OCI-LY1 (cell line): ENCODE measurements around the gene USP15.

Experiments
- H2AFZ ChIP-seq: fragments of 200-600 bp; sonication (generic), shearing (Covaris generic); 2 replicates; pipeline ENCODE4 v1.6.0; 2014; ENCODE audit warnings: antibody characterized with exemption, mild to moderate bottlenecking, low read length
- H3F3A ChIP-seq: fragments of 200-600 bp; sonication (generic), shearing (Covaris generic); 2 replicates; pipeline ENCODE4 v1.6.0; 2014; ENCODE audit warnings: mild to moderate bottlenecking, antibody characterized with exemption, low read length, moderate library complexity; ENCODE audit not compliant: insufficient read depth
- H3K27ac ChIP-seq: fragments of 200-600 bp; sonication (generic); 2 replicates; pipeline ENCODE4 v1.5.1; 2014; ENCODE audit warnings: low read length, mixed run types, mild to moderate bottlenecking, low read depth; ENCODE audit not compliant: poor library complexity, severe bottlenecking
- H3K27me3 ChIP-seq: fragments of 200-600 bp; sonication (generic); 2 replicates; pipeline ENCODE4 v1.6.0; 2014; ENCODE audit warnings: antibody characterized with exemption, mild to moderate bottlenecking, low read length, moderate library complexity; ENCODE audit not compliant: insufficient read depth
- H3K36me3 ChIP-seq: fragments of 200-600 bp; sonication (generic); 2 replicates; pipeline ENCODE4 v1.6.1; 2014; ENCODE audit warnings: mild to moderate bottlenecking, antibody characterized with exemption, low read length, moderate library complexity, mixed read lengths; ENCODE audit not compliant: insufficient read depth
- H3K4me1 ChIP-seq: fragments of 200-600 bp; sonication (generic); 2 replicates; pipeline ENCODE4 v1.5.1; 2014; ENCODE audit warnings: mild to moderate bottlenecking, low read length, moderate library complexity; ENCODE audit not compliant: insufficient read depth, severe bottlenecking
- H3K4me2 ChIP-seq: fragments of 200-600 bp; sonication (generic), shearing (Covaris generic); 2 replicates; pipeline ENCODE4 v1.6.1; 2014; ENCODE audit warnings: low read length
- H3K4me3 ChIP-seq: fragments of 200-600 bp; sonication (generic); 2 replicates; pipeline ENCODE4 v1.5.1; 2014; ENCODE audit warnings: low read length, low read depth, mild to moderate bottlenecking, mixed read lengths; ENCODE audit not compliant: poor library complexity, severe bottlenecking
- H3K79me2 ChIP-seq: fragments of 200-600 bp; shearing (Covaris generic); 2 replicates; pipeline ENCODE4 v1.6.1; 2016; ENCODE audit warnings: mixed run types, low read length, mixed read lengths; ENCODE audit not compliant: insufficient read depth
- H3K9ac ChIP-seq: fragments of 200-600 bp; sonication (generic), shearing (Covaris generic); 2 replicates; pipeline ENCODE4 v1.6.1; 2014; ENCODE audit warnings: mild to moderate bottlenecking, low read length, mixed read lengths
- H3K9me2 ChIP-seq: fragments of 200-600 bp; sonication (generic), shearing (Covaris generic); 2 replicates; pipeline ENCODE4 v1.6.1; 2014; ENCODE audit warnings: low read depth, mild to moderate bottlenecking, low read length, mixed read lengths
- H3K9me3 ChIP-seq: fragments of 200-600 bp; shearing (Covaris generic); 2 replicates; pipeline ENCODE4 v1.6.1; 2014; ENCODE audit warnings: low read length, mixed read lengths
- H4K20me1 ChIP-seq: fragments of 200-600 bp; sonication (generic), shearing (Covaris generic); 2 replicates; pipeline ENCODE4 v1.6.0; 2016; ENCODE audit warnings: mild to moderate bottlenecking, low read length; ENCODE audit not compliant: insufficient read depth
- CTCF ChIP-seq: fragments of 200-600 bp; sonication (generic), shearing (Covaris generic); IDR thresholded peaks from 2 replicates; pipeline ENCODE4 v1.5.1; 2017; ENCODE audit warnings: mild to moderate bottlenecking, antibody characterized with exemption, low read length, moderate library complexity, mixed read lengths
- EZH2 ChIP-seq: fragments of 200-600 bp; sonication (generic), shearing (Covaris generic); IDR thresholded peaks from 2 replicates; pipeline ENCODE4 v1.8.0; 2017; ENCODE audit warnings: borderline replicate concordance, mixed run types, mild to moderate bottlenecking, antibody characterized with exemption, low read length, moderate library complexity, mixed read lengths

USP15 gene

GRCh38 chr12:62291864-62292760 lies 31.9 kb downstream of the USP15 start:
- Histone ChIP-seq H3K4me1 (no peaks in the 10 kb centered on the region), H3K36me3 (peaks cover 26% of the 10 kb centered on the region)

GRCh38 chr12:62292761-62293344 lies 32.6 kb downstream of the USP15 start:
- H3K9me2 ChIP-seq, result no peaks in the 10 kb centered on the region
- H3K4me3 ChIP-seq, result no peak overlapping the region
- H3F3A ChIP-seq, result no peaks in the 10 kb centered on the region
- peaks cover 7% of the 10 kb centered on the region; the same call in 1 of the 2 replicates for H3K9me3 ChIP-seq
- no peak overlapping the region for H2AFZ ChIP-seq
- H3K4me1 ChIP-seq, result no peaks in the 10 kb centered on the region
- H3K9ac ChIP-seq, result no peak overlapping the region
- no peak overlapping the region for H3K4me2 ChIP-seq
- H3K27me3 ChIP-seq, result no peaks in the 10 kb centered on the region
- peaks cover 61% of the 10 kb centered on the region for H3K79me2 ChIP-seq
- TF ChIP-seq EZH2 (no peak), CTCF (no peak)
- H3K27ac ChIP-seq, result no peak overlapping the region
- peaks cover 34% of the 10 kb centered on the region for H3K36me3 ChIP-seq
- no peaks in the 10 kb centered on the region for H4K20me1 ChIP-seq

More at GRCh38 chr12:62291864-62292760, 31.9 kb downstream of the USP15 start:
- no peak overlapping the region for H3K9ac ChIP-seq
- H3K9me2 ChIP-seq, result no peaks in the 10 kb centered on the region
- H3K27ac ChIP-seq, result no peak overlapping the region
- H3K79me2 ChIP-seq, result peaks cover 69% of the 10 kb centered on the region
- H3K27me3 ChIP-seq, result no peaks in the 10 kb centered on the region
- no peak overlapping the region for H3K4me2 ChIP-seq
- peaks cover 7% of the 10 kb centered on the region; the same call in 1 of the 2 replicates for H3K9me3 ChIP-seq
- TF ChIP-seq EZH2 (no peak), CTCF (no peak)
- no peaks in the 10 kb centered on the region for H3F3A ChIP-seq
- no peaks in the 10 kb centered on the region for H4K20me1 ChIP-seq
- no peak overlapping the region for H2AFZ ChIP-seq
- H3K4me3 ChIP-seq, result no peak overlapping the region

GRCh38 chr12:62294378-62294777 lies 34.2 kb downstream of the USP15 start:
- Histone ChIP-seq H3K9ac (no peak overlapping the region), H3K4me2 (no peak overlapping the region), H3K4me3 (no peak overlapping the region), H3K4me1 (no peaks in the 10 kb centered on the region), H3K79me2 (peaks cover 46% of the 10 kb centered on the region), H3K27ac (no peak overlapping the region), H4K20me1 (no peaks in the 10 kb centered on the region), H3K9me2 (no peaks in the 10 kb centered on the region), H3K27me3 (no peaks in the 10 kb centered on the region), H3F3A (no peaks in the 10 kb centered on the region), H2AFZ (no peak overlapping the region), H3K36me3 (peaks cover 45% of the 10 kb centered on the region), H3K9me3 (no peaks in the 10 kb centered on the region)
- TF ChIP-seq CTCF (no peak), EZH2 (no peak)
